Astrocyte of the spinal cord (primary cell): ENCODE measurements around the gene CRK.

ENCODE experiments used
- DNase-seq: peaks from one replicate; pipeline ENCODE4 v3.0.0; 2011; ENCODE audit warnings: low read depth, low spot score
- H3K4me3 ChIP-seq: 2 replicates; pipeline ENCODE4 v1.5.1; 2011; ENCODE audit warnings: low read depth, mild to moderate bottlenecking, low read length, moderate library complexity
- CTCF ChIP-seq: IDR thresholded peaks from 2 replicates; pipeline ENCODE4 v1.5.1; 2012; ENCODE audit warnings: low read depth, mild to moderate bottlenecking, low read length, inconsistent platforms
- in situ Hi-C: cut with HindIII; loops from 2 replicates; pipeline ENCODE4 v1.10.0; 2017; ENCODE audit warnings: low sequenced_read_pairs

Gene CRK

GRCh38 chr17:1455797-1456599 lies at the start of gene CRK:
TSS of gene CRK (minus strand) at chr17:1456232. CDS start at chr17:1456117, 115 bp downstream.
- peak within 1 kb of the TSS; percentile 83 for H3K4me3 ChIP-seq
- in situ Hi-C loops, result no loop called here
- TF ChIP-seq CTCF, result no peak
- DNase-seq, result peak; percentile 95

- no peak for DNase-seq
- no peak for TF ChIP-seq CTCF
- no peak overlapping the region for H3K4me3 ChIP-seq
- in situ Hi-C loops, result no loop called here
These were observed 49.6 kb upstream of the CRK start for GRCh38 chr17:1505586-1505985.

GRCh38 chr17:1504866-1505265 lies 48.8 kb upstream of the CRK start:
- TF ChIP-seq CTCF, result no peak
- DNase-seq, result no peak
- H3K4me3 ChIP-seq, result no peak overlapping the region
- in situ Hi-C loops, result no loop called here

- in situ Hi-C loops, result no loop called here
- H3K4me3 ChIP-seq, result no peak overlapping the region
- TF ChIP-seq CTCF, result no peak
- no peak for DNase-seq
These were observed 47.7 kb upstream of the CRK start for GRCh38 chr17:1503699-1504098.

GRCh38 chr17:1498869-1499268 lies 42.8 kb upstream of the CRK start:
- in situ Hi-C loops, result no loop called here
- TF ChIP-seq CTCF, result no peak
- peak; percentile 84 for DNase-seq
- no peak overlapping the region for H3K4me3 ChIP-seq

- in situ Hi-C loops, result no loop called here
- no peak overlapping the region for H3K4me3 ChIP-seq
- no peak for TF ChIP-seq CTCF
- DNase-seq, result no peak
These were observed 42.2 kb upstream of the CRK start for GRCh38 chr17:1498233-1498632.
